ENCODE results near the gene OSBPL3.

OSBPL3 gene

GRCh38 chr7:24816868-24817267 lies 163.1 kb downstream of the OSBPL3 start:
- POLR2A ChIA-PET (ENCODE audit: low non-redundant PET) = no interaction called here
- no peak overlapping the region for H3K27ac ChIP-seq
- DNase-seq (ENCODE audit: low spot score) = no peak
- CTCF ChIA-PET = interaction anchor here (0.6 kb wide), 1 partner anchor 185 kb away, joined by 3 read pairs; no protein-coding TSS in a partner anchor
- no peak for TF ChIP-seq CTCF (conservative IDR thresholded peaks at IDR 0.05; ENCODE audit: low read depth)

DNA sequence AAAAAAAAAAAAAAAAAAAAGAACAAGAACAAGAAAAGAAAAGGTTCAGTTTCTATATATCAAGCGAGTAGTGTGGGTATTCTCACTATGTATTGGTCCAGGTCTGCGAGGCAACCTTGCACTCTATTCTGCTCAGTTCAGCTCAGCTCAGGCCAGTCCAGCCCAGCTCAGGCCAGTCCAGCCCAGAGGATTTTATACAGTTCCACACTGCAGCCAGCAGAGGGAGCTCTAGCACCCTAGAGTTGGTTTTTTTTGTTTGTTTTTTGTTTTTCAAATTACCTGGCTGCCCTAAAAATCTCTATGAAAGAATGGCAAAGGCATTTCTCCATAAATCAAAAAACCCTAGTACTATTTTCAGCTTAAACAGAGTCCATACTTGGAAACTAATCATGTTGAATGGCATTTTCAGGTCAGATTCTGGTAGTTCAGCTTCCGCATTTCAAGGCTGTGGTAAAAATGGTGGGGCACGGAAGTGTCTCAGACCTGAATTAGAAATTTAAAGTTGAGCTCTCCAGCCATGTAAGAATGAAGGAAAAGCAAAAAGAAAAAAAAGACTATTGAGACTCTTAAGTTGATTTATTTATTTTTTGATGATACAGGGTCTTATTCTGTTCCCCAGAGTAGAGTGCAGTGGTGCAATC lies 167.6 kb downstream of the OSBPL3 start:
- peak; percentile 96 for TF ChIP-seq CTCF (conservative IDR thresholded peaks at IDR 0.05; ENCODE audit: low read depth)
- H3K27ac ChIP-seq = no peak overlapping the region
- POLR2A ChIA-PET (ENCODE audit: low non-redundant PET) = no interaction called here
- DNase-seq (ENCODE audit: low spot score) = peak; percentile 60
- CTCF ChIA-PET = interaction anchor here (0.5 to 2.3 kb wide), 37 partner anchors 8 to 1357 kb away, joined by 3 to 28 read pairs (median 4); partner anchors contain the start of gene OSBPL3

- TF ChIP-seq CTCF (conservative IDR thresholded peaks at IDR 0.05; ENCODE audit: low read depth) = no peak
- ChIA-PET CTCF (interaction anchor here (1.2 kb wide), 1 partner anchor 285 kb away, joined by 5 read pairs; no protein-coding TSS in a partner anchor), POLR2A (ENCODE audit: low non-redundant PET) (no interaction called here)
- DNase-seq (ENCODE audit: low spot score) = no peak
- no peak overlapping the region for H3K27ac ChIP-seq
These were observed 171.5 kb downstream of the OSBPL3 start for GRCh38 chr7:24808518-24808917.

GRCh38 chr7:24802300-24802699 lies 177.7 kb downstream of the OSBPL3 start:
- POLR2A ChIA-PET (ENCODE audit: low non-redundant PET) = no interaction called here
- CTCF ChIA-PET = no interaction called here
- no peak for DNase-seq (ENCODE audit: low spot score)
- H3K27ac ChIP-seq = no peak overlapping the region
- TF ChIP-seq CTCF (conservative IDR thresholded peaks at IDR 0.05; ENCODE audit: low read depth) = no peak

DNA sequence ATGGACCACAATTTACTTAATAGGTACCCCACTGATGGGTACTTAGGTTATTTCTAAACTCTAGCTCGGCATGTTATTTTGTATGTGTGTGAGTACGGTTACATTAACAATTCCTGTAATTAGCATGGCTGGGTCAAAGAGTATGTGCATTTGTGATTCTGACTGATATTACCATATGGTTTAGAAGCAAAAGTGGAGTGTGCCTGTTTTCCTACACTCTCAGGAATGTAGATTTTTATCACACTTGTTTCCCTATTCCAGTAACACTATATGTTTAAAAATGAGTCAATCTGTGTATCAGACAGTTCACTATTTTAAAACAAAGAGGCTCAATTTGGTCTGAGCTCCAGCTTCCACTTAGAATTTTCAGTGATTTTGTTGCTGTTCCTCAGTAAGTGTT lies 178.1 kb downstream of the OSBPL3 start:
- H3K27ac ChIP-seq = no peak overlapping the region
- no peak for TF ChIP-seq CTCF (conservative IDR thresholded peaks at IDR 0.05; ENCODE audit: low read depth)
- DNase-seq (ENCODE audit: low spot score) = no peak
- ChIA-PET CTCF (interaction anchor here (0.9 kb wide), 1 partner anchor 178 kb away, joined by 5 read pairs; the partner anchor contains the start of gene OSBPL3), POLR2A (ENCODE audit: low non-redundant PET) (no interaction called here)

DNA sequence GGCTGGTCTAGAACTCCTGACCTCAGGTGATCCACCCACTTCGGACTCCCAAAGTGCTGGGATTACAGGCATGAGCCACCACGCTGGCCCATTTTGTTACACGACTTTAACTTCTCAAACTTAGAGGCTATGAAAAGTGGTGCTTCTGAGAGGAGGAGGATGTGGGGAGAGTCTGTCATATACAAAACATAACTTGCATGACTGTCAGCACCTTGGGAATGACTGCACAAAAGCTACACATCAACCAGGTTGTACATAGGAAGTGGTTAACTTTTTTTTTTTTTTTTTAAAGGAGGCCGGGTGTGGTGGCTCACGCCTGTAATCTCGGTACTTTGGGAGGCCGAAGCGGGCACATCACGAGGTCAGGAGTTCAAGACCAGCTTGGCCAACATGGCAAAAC lies 179.3 kb downstream of the OSBPL3 start:
- no peak for TF ChIP-seq CTCF (conservative IDR thresholded peaks at IDR 0.05; ENCODE audit: low read depth)
- ChIA-PET POLR2A (ENCODE audit: low non-redundant PET) (no interaction called here), CTCF (interaction anchor here (0.9 to 2.0 kb wide), 2 partner anchors 12 to 179 kb away, joined by 5 to 10 read pairs; partner anchors contain the start of gene OSBPL3)
- no peak for DNase-seq (ENCODE audit: low spot score)
- H3K27ac ChIP-seq = no peak overlapping the region

All from RWPE1 (cell line).